GM18526 (cell line): ENCODE results near the gene PRKCH.

ENCODE experiments used
- POLR2A ChIP-seq: IDR thresholded peaks from 3 replicates; pipeline ENCODE4 v1.6.1; 2011; ENCODE audit not compliant: insufficient read length; ENCODE audit errors: extremely low read depth

Gene PRKCH

GRCh38 chr14:61418746-61419145 is 97.4 kb downstream of the PRKCH start:
- TF ChIP-seq POLR2A = no peak

- TF ChIP-seq POLR2A = no peak
These were observed 97.8 kb downstream of the PRKCH start for GRCh38 chr14:61419201-61419600.

DNA sequence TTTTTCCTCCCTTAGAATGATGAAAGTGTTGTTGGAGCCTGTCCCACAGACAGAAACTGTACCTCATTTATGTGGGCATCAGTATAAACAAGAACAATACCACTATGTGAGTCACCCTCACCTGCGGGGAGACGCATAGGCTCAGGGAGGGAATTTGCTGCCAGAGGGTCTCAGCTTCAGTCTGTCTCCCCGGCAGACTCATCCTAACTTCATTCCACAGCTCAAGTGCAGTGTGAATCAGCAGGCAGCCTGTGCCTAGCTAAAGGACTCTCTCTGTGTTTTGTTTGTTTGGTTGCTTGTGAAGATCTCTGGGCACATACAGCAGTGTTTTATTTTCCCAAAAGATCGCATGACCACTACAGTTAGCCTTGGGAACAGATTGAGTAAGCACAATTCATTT is 98.9 kb downstream of the PRKCH start:
- TF ChIP-seq POLR2A = no peak

DNA sequence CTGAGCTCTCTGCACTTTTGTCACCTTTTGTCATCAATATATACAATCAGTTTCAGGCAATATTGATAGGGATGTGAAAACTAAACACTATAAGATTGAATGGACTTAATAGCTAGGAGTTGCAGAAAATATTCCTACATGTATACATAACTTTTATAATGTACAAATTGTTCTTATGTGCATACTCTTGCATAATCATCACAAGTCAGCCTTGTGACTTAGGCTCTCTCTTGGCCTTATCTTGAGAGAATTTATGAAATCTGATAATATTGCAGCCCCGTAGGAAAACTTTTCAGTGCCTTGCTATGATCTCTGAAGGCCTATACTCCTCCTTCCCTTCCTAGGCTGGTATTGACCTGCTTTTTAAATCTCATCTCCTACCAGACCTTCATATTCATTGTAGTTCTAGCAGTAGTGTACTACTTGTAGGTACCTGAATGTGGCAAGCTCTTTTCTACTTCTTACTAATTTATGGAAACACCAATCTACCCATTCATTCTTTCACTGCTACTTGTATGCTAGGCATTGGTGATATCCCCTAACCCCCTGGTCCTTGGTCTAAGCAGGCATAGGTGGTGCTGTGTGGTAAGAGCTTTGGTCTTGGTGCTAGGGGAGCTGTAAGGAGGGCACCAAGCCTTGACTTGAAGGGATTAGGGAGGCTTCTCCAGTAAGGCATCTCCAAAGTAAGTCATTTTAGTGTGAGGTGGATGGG is 100.0 kb downstream of the PRKCH start:
- TF ChIP-seq POLR2A = no peak

GRCh38 chr14:61426048-61426447 is 104.7 kb downstream of the PRKCH start:
- TF ChIP-seq POLR2A = no peak

GRCh38 chr14:61428261-61428660 is 106.9 kb downstream of the PRKCH start:
- no peak for TF ChIP-seq POLR2A

- TF ChIP-seq POLR2A = no peak
These were observed 107.9 kb downstream of the PRKCH start for GRCh38 chr14:61429316-61429715.

- TF ChIP-seq POLR2A = no peak
These were observed 108.8 kb downstream of the PRKCH start for GRCh38 chr14:61430066-61430757.

GRCh38 chr14:61433169-61433568 is 111.8 kb downstream of the PRKCH start:
- TF ChIP-seq POLR2A = no peak

DNA sequence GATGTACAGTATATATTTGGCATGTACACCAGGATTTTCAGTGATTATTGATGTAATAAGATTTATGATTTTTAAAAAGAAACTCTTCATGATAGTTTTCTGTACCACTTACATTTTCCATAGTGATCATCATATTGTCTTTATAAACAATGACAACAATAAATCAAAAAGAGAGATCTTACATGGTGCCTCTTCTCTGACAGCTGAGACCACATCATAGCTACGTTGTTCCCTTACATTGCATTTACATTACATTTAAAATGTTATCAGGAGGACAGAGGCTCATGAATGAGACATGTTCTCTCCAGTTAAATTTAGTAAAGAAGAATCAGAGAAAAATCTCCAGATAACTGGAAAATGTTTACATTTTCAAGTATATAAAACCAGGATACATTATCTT is 112.4 kb downstream of the PRKCH start:
- TF ChIP-seq POLR2A = no peak

DNA sequence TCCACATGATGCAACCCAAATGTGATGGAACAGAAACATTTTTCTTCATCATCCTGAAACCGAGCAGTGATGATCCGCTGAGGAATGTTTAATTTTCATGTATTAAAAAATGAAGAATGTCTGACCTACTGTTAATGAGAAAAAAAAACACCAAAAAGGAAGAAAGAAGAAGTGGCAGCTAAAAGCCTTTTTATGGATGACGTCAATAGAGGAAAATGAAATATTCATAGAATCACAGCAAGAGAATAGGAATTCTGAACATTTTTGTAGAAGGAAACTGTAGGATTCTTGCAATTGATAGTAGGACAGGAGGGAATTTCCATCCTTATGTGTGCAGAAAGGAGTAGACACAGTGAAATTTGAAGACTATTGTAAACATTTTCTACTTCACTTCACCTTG is 112.9 kb downstream of the PRKCH start:
- no peak for TF ChIP-seq POLR2A

DNA sequence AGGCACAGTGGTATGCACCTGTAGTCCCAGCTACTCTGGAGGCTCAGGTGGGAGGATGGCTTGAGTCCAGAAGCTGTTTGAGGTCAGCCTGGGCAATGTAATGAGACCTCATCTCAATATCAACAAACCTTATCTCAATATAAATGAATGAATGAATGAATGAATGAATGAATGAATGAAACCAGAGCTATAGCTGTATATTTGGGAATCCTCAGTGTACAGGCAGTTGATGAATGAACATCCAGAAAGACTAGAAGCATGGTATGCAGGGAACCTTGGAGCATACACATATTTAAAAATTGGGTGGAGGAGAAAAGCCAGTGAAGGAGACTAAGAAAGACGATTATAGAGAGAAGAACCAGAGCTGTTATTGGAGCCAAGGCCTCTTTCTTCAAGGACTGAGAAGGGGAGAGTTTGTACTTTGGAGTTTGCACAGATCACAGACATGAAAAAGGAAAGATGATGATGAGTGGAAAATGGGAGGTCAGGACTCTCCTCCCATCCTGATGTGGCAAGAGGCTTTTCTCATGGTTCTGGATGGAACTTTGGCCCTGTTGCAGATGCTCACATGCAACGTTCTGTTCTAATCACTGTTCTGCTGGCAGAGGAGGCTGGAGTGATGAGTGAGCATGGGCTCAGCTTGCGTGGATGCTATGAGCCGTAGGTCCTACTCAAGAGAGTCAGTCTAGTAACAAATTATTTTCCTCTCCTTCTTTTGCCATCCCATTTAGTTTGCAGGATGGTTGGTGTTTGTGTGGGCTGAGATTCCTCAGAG is 114.4 kb downstream of the PRKCH start:
- no peak for TF ChIP-seq POLR2A

DNA sequence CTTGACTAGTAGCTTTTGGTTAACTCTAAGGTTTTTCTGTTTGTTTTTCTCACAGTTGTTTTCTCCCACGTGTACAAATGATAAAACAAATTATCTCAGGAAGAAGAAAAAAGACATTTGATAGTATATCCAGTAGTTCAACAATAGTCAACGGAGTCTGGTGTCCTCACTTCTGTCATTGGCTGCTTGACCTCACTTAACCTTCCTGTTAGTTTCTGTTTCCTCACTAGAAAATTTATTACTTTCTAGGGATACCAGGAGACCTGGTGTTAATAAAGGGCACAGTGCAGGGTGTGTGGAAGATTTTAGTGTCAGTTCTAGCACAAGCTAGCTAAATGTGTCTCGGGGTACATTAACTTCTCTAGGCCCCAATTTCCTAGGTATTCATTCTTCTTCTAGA is 116.0 kb downstream of the PRKCH start:
- TF ChIP-seq POLR2A = no peak

DNA sequence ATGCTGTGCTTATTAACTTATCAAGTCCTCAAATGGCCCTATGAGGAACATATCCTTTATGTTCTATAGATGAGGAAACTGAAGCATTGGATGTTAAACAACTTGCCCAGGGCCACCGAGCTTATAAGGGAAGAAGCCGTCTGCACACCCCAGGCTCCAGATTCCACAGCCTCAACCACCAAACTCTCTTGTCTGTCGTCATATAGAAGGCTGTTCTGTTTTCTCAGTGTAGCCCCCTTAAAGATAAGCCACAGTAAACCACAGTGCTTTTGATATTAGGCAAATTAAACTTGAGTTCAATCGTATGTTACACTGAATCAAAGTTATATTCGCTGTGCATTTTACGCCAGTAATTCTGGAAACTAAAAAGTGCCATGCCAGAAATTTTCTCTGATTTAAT is 116.7 kb downstream of the PRKCH start:
- no peak for TF ChIP-seq POLR2A

DNA sequence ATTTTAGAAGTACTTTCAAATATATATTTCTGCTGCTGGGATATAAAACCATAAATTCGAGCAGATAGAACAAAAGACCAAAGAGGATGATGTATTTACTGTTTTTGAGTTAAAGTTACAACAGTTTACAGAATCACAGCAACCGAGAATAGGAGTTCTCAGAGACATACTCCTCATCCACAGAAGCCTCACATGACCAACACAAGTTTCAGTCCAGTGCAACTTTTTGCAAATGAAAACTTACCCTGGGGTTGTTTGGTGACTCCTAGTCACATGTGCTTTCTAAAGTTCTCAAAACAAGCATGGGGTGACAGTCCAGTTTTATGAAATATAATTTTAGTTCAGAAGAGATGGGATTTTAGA is 117.1 kb downstream of the PRKCH start:
- no peak for TF ChIP-seq POLR2A

- no peak for TF ChIP-seq POLR2A
These were observed 117.7 kb downstream of the PRKCH start for GRCh38 chr14:61438860-61439765.
